ENCODE measurements around the gene WLS.

Gene WLS

GRCh38 chr1:68228851-68229250 lies 3.5 kb downstream of the WLS start:
- DNase-seq (ENCODE audit: low read depth in 2 of 2): no peak

DNA sequence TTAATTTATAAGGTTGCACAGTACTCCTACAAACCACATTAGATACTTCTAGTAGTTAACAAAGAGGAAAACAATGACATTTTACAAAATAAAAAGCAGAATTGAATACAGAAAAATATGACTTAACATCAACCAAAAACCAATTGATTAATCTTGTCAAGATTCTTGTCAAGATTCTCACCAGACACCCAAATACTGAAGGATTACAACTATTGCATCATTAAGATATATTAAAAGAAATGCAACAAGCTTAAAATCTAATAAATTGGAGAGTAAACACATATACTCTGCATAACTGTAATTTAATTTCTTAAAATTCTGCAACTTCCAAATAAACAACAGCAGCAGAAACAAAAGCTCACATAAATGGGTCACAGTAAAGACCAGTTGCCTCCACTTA lies 4.7 kb downstream of the WLS start:
- DNase-seq (ENCODE audit: low read depth in 2 of 2): no peak

DNA sequence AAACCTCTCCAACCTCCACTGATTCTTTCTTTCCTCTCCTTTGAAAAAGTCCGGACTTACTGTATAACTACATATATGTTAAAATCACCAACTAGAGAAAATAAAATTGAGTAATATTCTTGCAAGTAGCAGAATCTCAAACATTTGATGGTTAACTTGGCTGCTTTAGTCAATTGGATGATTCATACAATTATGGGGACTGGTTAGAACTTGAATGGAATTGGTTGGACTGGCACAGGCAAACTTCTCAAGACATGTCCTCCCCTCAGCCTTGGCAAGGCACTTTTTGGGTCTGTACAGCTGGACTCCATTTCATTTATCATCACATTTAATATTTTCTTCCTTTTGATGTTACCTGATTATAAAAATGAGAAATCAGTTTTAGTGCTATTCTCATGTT lies 6.5 kb downstream of the WLS start:
- no peak for DNase-seq (ENCODE audit: low read depth in 2 of 2)

DNA sequence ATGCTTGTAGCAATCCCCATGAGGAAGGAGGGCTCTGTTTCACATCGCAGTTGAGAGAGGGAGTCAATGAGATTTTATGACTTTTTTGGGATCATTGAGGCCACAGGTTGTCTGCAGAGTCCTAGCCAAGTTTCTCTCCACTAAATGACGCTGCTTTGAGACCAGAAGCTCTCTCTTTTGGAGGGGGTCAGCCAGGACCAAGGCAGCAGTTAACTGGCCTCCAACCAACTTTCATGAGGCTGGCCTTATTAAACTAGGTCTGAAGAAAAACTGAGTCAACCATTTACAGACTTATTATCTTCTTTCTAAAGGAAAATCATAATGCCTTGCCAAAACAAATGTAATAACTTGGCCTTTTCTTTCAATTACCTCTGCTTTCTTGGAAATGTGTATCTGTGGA lies 8.6 kb downstream of the WLS start:
- DNase-seq (ENCODE audit: low read depth in 2 of 2): no peak

DNA sequence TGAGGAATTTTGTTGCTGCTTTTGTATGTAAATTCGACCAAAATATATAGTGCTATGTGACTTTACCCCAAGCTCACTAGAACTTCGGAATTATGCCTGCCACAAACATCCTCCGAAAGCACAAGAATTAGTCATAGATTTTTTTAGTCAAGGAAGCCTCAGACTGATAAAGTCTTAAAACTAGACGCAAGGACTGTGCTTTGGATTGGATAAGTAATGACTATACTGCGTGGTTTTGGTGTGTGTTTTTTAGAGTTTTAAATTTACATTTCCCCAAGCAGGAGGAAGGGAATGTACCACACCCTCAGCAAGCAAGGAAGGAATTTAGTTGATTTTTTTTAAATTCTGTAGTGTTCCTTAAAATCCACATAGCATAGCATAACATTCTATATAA lies 10.3 kb downstream of the WLS start:
- DNase-seq (ENCODE audit: low read depth in 2 of 2): no peak

DNA sequence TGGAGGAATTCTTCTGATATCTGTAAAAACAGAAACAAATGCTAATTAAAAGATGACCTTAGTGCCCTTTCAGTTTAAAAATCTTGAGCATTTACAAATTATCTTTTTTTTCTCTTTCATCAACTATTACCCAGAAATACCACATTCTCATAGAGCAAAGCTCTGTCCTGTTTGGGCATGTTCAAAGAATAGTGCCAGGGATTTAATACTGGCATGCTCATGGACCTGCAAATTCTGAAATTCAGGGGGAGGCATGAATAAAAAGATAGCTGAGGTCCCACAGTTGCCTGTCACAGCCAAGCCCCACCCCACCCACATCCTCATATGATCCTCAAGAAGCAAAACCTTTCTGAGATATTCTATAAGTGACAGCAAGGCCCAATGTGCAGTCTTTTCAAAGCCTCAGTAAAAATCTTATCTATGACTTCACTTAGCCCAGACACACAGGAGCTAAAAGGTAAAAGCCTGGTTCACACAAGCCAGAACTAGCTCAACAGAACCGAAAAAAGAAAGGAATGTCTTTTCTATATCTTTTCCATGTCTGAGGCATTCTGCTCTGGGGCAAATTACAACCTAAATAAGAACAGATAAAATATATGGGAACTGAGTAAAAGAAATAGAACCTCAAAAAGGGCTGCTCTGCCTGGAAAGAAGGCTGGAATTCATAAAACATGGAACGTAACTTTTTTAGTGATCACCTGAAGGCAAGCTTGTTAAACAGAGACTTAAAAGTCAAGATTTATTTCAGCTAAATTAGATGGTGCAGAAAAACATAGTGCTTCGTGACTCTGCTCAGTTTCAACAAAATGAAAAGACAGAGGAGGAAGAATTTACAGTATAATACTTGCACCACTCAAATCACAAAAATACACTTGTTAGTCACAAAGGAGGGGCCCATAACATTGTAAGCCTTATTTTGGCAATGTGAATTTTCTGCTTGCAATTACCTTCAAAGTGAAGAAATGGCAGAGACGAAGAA lies 11.0 kb downstream of the WLS start:
- DNase-seq (ENCODE audit: low read depth in 2 of 2): no peak

DNA sequence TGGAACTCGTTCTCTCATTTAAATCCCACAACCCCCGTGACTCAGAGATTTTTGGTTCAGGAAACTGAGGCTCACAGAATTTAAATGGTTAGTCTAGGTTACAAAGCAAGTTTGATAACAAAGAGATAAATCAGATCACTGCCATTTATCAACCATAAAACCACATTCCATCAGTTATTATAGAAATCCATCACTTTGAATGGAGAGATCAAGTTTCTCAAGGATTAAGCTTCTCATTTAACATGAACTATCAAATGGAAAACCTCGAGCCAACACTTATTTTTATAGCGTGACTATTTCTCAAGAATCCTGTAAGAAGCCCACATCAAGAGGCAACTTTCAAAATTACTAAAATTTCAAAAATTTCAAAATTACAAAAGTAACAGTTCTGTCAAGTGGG lies 11.9 kb downstream of the WLS start:
- no peak for DNase-seq (ENCODE audit: low read depth in 2 of 2)

DNA sequence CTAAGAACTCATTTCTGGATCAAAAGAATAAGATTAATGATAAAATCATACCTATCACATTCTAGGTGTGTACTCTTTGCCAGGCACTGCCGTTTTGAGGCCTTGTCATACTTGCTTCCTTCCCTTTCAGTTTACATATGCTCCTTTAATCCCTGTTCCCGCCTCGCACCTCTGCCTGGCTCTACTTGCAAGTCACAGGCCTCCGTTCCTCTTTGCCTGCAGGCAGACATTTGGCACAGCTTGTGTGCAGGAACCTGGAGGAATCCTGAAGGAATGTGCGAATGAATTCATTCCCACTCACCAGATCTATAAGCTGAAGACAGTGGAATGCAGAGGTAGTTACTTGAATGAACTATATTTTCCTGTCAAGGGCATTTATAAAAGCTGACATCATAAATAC lies 13.8 kb downstream of the WLS start:
- DNase-seq (ENCODE audit: low read depth in 2 of 2): no peak

DNA sequence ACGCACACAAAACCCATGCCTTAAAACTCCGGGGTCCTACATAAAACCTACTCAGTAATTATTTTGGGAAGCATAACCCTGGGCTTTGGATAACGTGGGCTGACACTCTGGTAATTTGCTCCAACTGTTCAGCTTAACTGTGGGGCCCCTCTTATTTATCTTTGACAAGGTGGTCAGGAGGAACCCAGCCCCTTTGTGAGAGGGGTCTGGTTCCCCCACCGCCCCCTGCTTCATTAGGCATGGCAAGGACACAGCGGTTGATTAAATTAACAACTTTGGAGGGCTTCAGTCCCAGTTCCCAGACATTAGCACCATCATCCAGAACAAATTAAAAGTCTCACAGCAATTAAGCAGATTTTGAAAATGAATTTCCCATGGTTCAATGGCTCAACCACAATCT lies 14.7 kb downstream of the WLS start:
- no peak for DNase-seq (ENCODE audit: low read depth in 2 of 2)

DNA sequence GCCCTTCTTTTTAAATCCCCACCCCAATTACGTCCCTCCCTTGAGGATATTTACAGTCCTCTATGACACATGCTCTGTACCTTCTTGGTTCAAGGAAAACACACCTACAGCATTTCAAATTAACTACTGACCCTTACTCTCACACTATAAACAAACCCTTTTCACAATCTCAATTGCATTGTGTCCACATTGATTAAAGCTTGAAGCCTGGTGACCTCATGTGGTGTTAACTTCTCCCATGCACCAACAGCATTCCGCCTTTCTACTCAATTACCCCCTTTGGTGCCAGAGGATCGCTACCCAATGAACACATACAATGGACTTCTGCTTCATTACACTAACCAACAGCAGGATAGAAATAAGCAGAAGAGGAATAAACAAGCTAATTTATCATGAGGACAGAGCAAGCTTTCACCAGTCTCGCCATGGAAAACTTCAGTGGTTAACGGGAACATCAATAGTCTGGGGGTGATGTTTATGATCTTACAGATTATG lies 15.2 kb downstream of the WLS start:
- DNase-seq (ENCODE audit: low read depth in 2 of 2): no peak

GRCh38 chr1:68216089-68216772 lies 16.1 kb downstream of the WLS start:
- DNase-seq (ENCODE audit: low read depth in 2 of 2): no peak

DNA sequence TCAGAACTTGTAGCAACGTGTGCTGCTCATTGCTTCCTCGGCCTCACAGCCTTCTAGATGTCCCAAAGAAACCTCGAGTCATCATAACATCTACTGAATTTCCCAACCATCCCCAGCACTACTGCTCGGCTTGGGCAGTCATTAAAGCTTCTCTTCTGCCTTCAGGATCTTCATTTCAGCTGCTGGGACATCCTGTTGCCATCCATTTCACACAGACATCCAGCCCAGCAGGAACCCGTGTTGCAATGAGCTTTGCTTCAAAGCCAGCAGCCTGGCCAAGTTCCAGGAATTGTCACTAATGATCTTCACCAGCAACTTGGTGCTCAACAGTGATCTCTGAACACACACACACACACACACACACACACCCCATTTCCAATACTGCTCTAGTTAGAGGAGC lies 18.5 kb downstream of the WLS start:
- no peak for DNase-seq (ENCODE audit: low read depth in 2 of 2)

DNA sequence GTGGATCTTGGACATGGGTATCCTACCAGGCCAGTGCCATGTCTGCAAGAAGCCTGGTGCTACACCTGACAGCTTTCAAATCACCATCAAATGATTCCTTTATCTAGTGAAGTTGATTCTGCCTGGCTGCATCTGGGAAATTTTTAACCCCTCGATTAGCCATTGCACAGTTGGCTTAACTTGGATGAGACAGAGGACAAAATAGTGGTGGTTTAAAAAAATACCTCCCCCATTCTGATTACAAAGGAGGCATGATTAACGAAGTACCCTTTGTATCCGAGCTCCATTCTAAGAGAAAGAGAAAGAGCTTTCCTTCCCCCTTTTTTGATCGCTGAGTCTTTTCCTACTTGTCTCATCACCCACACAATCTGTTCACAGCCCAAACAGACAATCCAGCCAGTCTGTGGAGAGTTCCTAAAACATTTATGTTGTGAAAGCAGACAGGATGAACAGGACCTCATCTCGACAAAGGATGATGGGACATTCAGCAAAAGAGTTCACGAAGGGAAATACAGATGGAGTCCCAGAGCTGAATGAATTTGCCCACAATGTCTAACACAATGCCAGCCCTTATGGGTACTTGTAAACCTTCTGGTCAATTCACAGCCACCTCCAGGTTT lies 20.5 kb downstream of the WLS start:
- no peak for DNase-seq (ENCODE audit: low read depth in 2 of 2)

- no peak for DNase-seq (ENCODE audit: low read depth in 2 of 2)
Measured at GRCh38 chr1:68210829-68211228, 21.5 kb downstream of the WLS start.

GRCh38 chr1:68210027-68210426 lies 22.3 kb downstream of the WLS start:
- DNase-seq (ENCODE audit: low read depth in 2 of 2): no peak

DNA sequence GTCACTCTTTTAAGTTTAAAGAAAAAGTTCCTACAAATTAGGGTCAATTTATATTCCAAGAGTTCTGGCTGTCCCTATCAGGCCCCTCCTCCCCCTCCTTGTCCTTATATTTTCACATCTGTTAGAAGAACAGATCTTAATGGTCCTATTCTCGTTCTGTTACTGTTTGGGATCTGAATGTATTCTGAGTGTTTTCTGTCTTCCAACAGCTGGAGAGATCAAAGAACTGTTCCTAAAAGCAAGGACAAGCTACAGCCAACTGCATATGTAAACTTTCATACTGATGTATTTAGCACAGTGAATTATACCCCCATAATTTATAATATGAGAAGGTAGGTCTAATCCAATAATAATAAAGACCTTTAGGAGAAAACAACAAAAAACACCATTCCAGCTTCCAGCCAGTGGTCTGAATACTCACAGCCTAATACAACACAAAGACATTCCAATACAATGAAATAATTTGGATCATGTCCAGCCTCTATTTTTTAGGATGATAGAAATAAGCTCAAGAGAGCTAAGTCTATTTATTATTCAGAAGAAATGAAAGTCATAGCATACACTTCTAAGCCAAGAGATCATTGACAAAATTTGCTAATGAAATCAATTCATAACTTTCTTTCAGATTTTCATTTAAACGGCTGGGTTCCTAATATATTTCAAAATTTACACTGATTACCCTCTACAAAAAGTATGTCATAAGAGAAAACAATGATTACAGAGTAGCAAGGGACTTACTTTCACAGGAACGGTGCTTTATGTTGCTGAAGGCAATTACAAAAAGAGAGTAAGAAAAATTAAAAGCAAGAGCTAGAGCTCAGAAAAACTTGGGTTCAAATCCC lies 25.3 kb downstream of the WLS start:
- no peak for DNase-seq (ENCODE audit: low read depth in 2 of 2)

- DNase-seq (ENCODE audit: low read depth in 2 of 2): no peak
Measured at GRCh38 chr1:68205794-68206358, 26.4 kb downstream of the WLS start.

- DNase-seq (ENCODE audit: low read depth in 2 of 2): no peak
Measured at GRCh38 chr1:68204977-68205630, 27.2 kb downstream of the WLS start.

DNA sequence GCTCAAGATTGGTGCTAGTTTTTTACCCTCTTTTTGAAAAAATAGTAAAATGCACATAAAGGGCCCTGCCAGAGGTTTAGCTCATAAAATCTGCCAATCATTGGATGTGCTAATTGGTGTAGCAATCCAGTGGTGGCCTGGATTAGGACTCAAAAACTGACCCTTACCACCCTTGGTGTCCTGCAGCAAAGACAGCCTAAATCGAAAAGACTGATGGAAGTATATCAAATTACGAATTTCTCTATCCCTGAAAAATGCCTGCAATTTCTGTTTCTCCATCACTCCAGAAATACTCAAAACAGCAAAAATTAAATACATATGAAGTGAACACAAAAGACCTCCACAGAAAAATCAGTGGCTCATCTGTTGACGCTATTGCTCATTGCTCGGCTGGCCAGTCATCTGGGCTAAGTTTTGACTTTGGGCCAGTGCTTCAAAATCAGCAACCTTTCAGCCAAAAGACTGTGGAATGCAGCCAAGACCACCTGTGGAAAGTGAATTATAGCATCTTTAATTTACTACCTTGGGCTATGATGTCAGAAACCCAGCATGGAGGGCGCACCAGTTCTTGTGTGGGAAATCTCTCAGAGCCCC lies 30.0 kb downstream of the WLS start:
- no peak for DNase-seq (ENCODE audit: low read depth in 2 of 2)

- DNase-seq (ENCODE audit: low read depth in 2 of 2): no peak
Measured at GRCh38 chr1:68201546-68202238, 30.6 kb downstream of the WLS start.

Measured in stimulated activated CD4-positive, alpha-beta T cell treated with anti-CD3 and anti-CD28 coated beads, Interleukin-15, amount 100 ng/mL, for 48 hours (primary cell).